Measurements from ENCODE around the gene TFB1M. TPM values are rescaled to one million over a fixed set of nuclear protein-coding genes. Genes with fewer than 3 reads are reported as not detected.

Gene TFB1M
- total and polyA plus RNA-seq, 2 donors (not counting 1 experiment from before 2014, with no cell fraction given) = 16.3 to 28.9 TPM

GRCh38 chr6:155263373-155264063 is 50.8 kb downstream of the TFB1M start, which contains the start of gene CLDN20:
Gene CLDN20, plus strand, starts transcription at chr6:155264013. Its CDS starts 11,707 bp downstream, at chr6:155275720.
- Histone ChIP-seq H3K27me3 (ENCODE audit: control insufficient read depth, insufficient read depth, low read length) (no peaks in the 10 kb centered on the region), H3K9ac (ENCODE audit: insufficient read depth, low read length) (peak within 1 kb of the TSS; percentile 4), H3K4me3 (replicated peaks in 1 of 4; ENCODE audit: control extremely low read depth in 1 of 4, insufficient read depth in 1 of 4, low read depth in 3 of 4, low read length in 4 of 4) (no peak within 1 kb of the TSS), H3K36me3 (ENCODE audit: control insufficient read depth, insufficient read depth, low read length) (peaks cover 3% of the 10 kb centered on the region), H3K9me3 (ENCODE audit: control insufficient read depth, insufficient read depth, low read depth, low read length) (no peaks in the 10 kb centered on the region), H4K20me1 (ENCODE audit: control insufficient read depth, extremely low read depth, insufficient read depth, low read length) (no peaks in the 10 kb centered on the region), H3K79me2 (ENCODE audit: control insufficient read depth, insufficient read depth, low read length) (no peaks in the 10 kb centered on the region), H3K4me2 (ENCODE audit: extremely low read depth, insufficient read depth, low read length) (no peak within 1 kb of the TSS), H3K4me1 (ENCODE audit: control insufficient read depth, extremely low read depth, insufficient read depth, low read length) (peaks cover 3% of the 10 kb centered on the region), H2AFZ (ENCODE audit: low read length) (peak within 1 kb of the TSS; percentile 38), H3K27ac (ENCODE audit: insufficient read depth, low read length) (no peak within 1 kb of the TSS)
- no peak for DNase-seq (ENCODE audit: low read depth in 2 of 2)
- TF ChIP-seq CTCF (conservative IDR thresholded peaks at IDR 0.05 in 1 of 2, IDR thresholded peaks at IDR 0.05 in 1 of 2; ENCODE audit: low read depth in 1 of 2, low read length in 2 of 2) (no peak), EZH2 (IDR thresholded peaks at IDR 0.05; ENCODE audit: low read length, missing control alignments) (no peak)

GRCh38 chr6:155262655-155263054 is 51.6 kb downstream of the TFB1M start:
- no peak overlapping the region for H3K27ac ChIP-seq (ENCODE audit: insufficient read depth, low read length)
- no peak for DNase-seq (ENCODE audit: low read depth in 2 of 2)
- H3K4me2 ChIP-seq (ENCODE audit: extremely low read depth, insufficient read depth, low read length) = no peak overlapping the region
- no peaks in the 10 kb centered on the region for H3K9me3 ChIP-seq (ENCODE audit: control insufficient read depth, insufficient read depth, low read depth, low read length)
- H3K4me1 ChIP-seq (ENCODE audit: control insufficient read depth, extremely low read depth, insufficient read depth, low read length) = peaks cover 3% of the 10 kb centered on the region
- H2AFZ ChIP-seq (ENCODE audit: low read length) = no peak overlapping the region
- H3K36me3 ChIP-seq (ENCODE audit: control insufficient read depth, insufficient read depth, low read length) = peaks cover 3% of the 10 kb centered on the region
- H3K9ac ChIP-seq (ENCODE audit: insufficient read depth, low read length) = no peak overlapping the region
- no peaks in the 10 kb centered on the region for H3K27me3 ChIP-seq (ENCODE audit: control insufficient read depth, insufficient read depth, low read length)
- no peaks in the 10 kb centered on the region for H3K79me2 ChIP-seq (ENCODE audit: control insufficient read depth, insufficient read depth, low read length)
- TF ChIP-seq EZH2 (IDR thresholded peaks at IDR 0.05; ENCODE audit: low read length, missing control alignments) (no peak), CTCF (conservative IDR thresholded peaks at IDR 0.05 in 1 of 2, IDR thresholded peaks at IDR 0.05 in 1 of 2; ENCODE audit: low read depth in 1 of 2, low read length in 2 of 2) (no peak)
- H4K20me1 ChIP-seq (ENCODE audit: control insufficient read depth, extremely low read depth, insufficient read depth, low read length) = no peaks in the 10 kb centered on the region
- H3K4me3 ChIP-seq (replicated peaks in 1 of 4; ENCODE audit: control extremely low read depth in 1 of 4, insufficient read depth in 1 of 4, low read depth in 3 of 4, low read length in 4 of 4) = no peak overlapping the region

DNA sequence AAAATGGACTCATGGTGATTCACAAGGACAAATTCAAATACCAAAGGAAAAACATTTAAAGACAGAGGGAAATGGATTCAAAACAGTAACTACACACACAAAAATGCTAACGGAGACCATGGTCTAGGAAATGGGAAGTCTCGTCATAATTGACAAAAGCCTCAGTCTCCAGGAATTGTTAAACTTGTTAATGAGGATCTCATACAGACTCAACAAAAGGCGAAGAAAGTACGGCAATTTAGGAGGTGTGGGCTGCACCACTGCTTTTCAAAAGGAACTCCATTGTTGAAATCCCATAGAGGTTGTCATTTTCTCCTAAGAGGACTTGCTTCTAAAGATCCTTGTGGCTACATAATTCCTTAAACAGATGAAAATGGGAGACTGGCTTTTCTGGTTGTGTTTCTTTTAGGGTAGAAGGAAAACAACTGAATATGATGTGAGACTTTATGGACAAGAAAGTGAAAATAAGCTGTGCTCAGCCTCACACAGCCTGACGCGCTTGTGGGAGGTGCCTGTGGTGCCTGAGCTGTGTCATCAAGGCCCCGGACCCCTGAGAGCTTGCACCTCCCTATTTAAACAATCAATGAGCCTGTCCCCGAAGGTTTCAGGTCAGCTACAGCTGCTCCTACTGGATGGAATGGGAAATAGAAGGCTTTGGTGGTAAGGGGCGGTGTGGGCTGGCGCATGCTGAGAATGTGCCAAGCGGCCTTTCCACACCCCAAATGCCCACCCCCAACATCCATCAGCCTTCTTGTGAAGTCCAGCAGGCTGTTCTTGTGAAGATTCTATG is 53.0 kb downstream of the TFB1M start:
- peak in 1 of 2 donors; percentile 10 for DNase-seq (ENCODE audit: low read depth in 2 of 2)
- peaks cover 7% of the 10 kb centered on the region for H3K36me3 ChIP-seq (ENCODE audit: control insufficient read depth, insufficient read depth, low read length)
- TF ChIP-seq CTCF (conservative IDR thresholded peaks at IDR 0.05 in 1 of 2, IDR thresholded peaks at IDR 0.05 in 1 of 2; ENCODE audit: low read depth in 1 of 2, low read length in 2 of 2) = no peak
- no peak for TF ChIP-seq EZH2 (IDR thresholded peaks at IDR 0.05; ENCODE audit: low read length, missing control alignments)
- no peaks in the 10 kb centered on the region for H3K79me2 ChIP-seq (ENCODE audit: control insufficient read depth, insufficient read depth, low read length)
- H3K27ac ChIP-seq (ENCODE audit: insufficient read depth, low read length) = no peak overlapping the region
- no peak overlapping the region for H3K4me3 ChIP-seq (replicated peaks in 1 of 4; ENCODE audit: control extremely low read depth in 1 of 4, insufficient read depth in 1 of 4, low read depth in 3 of 4, low read length in 4 of 4)
- H3K4me1 ChIP-seq (ENCODE audit: control insufficient read depth, extremely low read depth, insufficient read depth, low read length) = peaks cover 3% of the 10 kb centered on the region
- H3K9me3 ChIP-seq (ENCODE audit: control insufficient read depth, insufficient read depth, low read depth, low read length) = no peaks in the 10 kb centered on the region
- H3K4me2 ChIP-seq (ENCODE audit: extremely low read depth, insufficient read depth, low read length) = no peak overlapping the region
- H4K20me1 ChIP-seq (ENCODE audit: control insufficient read depth, extremely low read depth, insufficient read depth, low read length) = no peaks in the 10 kb centered on the region
- H2AFZ ChIP-seq (ENCODE audit: low read length) = no peak overlapping the region
- H3K9ac ChIP-seq (ENCODE audit: insufficient read depth, low read length) = no peak overlapping the region
- H3K27me3 ChIP-seq (ENCODE audit: control insufficient read depth, insufficient read depth, low read length) = no peaks in the 10 kb centered on the region
